ENCODE results near the gene PACS1. TPM values are rescaled to one million over a fixed set of nuclear protein-coding genes. Genes with fewer than 3 reads are reported as not detected.

The PACS1 gene
- total and polyA plus RNA-seq, 8 donors: 50.7 to 57.5 (median 54.9) TPM

- DNase-seq: no peak
- no peaks in the 10 kb centered on the region for H3K27me3 ChIP-seq
- ATAC-seq: no peak
- H3K36me3 ChIP-seq: peaks cover 0 to 50% of the 10 kb centered on the region in 2 donors
- intact Hi-C loops (cut with DNase I): no loop called here
- no peak overlapping the region for H3K27ac ChIP-seq
- no peaks in the 10 kb centered on the region for H3K9me3 ChIP-seq
- no peak overlapping the region for H3K4me3 ChIP-seq
- no peak for TF ChIP-seq CTCF (IDR thresholded peaks at IDR 0.05)
- H3K4me1 ChIP-seq: peaks cover 0 to 3% of the 10 kb centered on the region in 2 donors
These were observed 155.0 kb downstream of the PACS1 start for GRCh38 chr11:66225066-66225465.

GRCh38 chr11:66226101-66226500 lies 156.0 kb downstream of the PACS1 start:
- no peak overlapping the region for H3K4me3 ChIP-seq
- intact Hi-C loops (cut with DNase I): no loop called here
- DNase-seq (no peak), ATAC-seq (no peak)
- H3K27ac ChIP-seq: no peak overlapping the region
- H3K27me3 ChIP-seq: no peaks in the 10 kb centered on the region
- peaks cover 0 to 50% of the 10 kb centered on the region in 2 donors for H3K36me3 ChIP-seq
- peaks cover 0 to 3% of the 10 kb centered on the region in 2 donors for H3K4me1 ChIP-seq
- TF ChIP-seq CTCF (IDR thresholded peaks at IDR 0.05): no peak
- H3K9me3 ChIP-seq: no peaks in the 10 kb centered on the region

- no peak for ATAC-seq
- no peak for DNase-seq
- H3K4me1 ChIP-seq: peaks cover 0 to 3% of the 10 kb centered on the region in 2 donors
- no peaks in the 10 kb centered on the region for H3K27me3 ChIP-seq
- no peak overlapping the region for H3K4me3 ChIP-seq
- TF ChIP-seq CTCF (IDR thresholded peaks at IDR 0.05): no peak
- no peaks in the 10 kb centered on the region for H3K9me3 ChIP-seq
- intact Hi-C loops (cut with DNase I): no loop called here
- H3K27ac ChIP-seq: no peak overlapping the region
- H3K36me3 ChIP-seq: peaks cover 0 to 57% of the 10 kb centered on the region in 2 donors
These were observed 157.6 kb downstream of the PACS1 start for GRCh38 chr11:66227700-66228099.

- peaks cover 0 to 65% of the 10 kb centered on the region in 2 donors for H3K36me3 ChIP-seq
These were observed 158.4 kb downstream of the PACS1 start for GRCh38 chr11:66228521-66228920.

GRCh38 chr11:66230156-66230555 lies 160.1 kb downstream of the PACS1 start:
- intact Hi-C loops (cut with DNase I): no loop called here
- Histone ChIP-seq H3K9me3 (no peaks in the 10 kb centered on the region), H3K27me3 (no peaks in the 10 kb centered on the region), H3K27ac (no peak overlapping the region), H3K36me3 (peaks cover 0 to 70% of the 10 kb centered on the region in 2 donors), H3K4me1 (no peaks in the 10 kb centered on the region), H3K4me3 (no peak overlapping the region)
- TF ChIP-seq CTCF (IDR thresholded peaks at IDR 0.05): no peak
- ATAC-seq: no peak
- no peak for DNase-seq

More at GRCh38 chr11:66228521-66228920, 158.4 kb downstream of the PACS1 start:
- ATAC-seq (peak; percentile 90), DNase-seq (peak in 2 of 4 donors; percentile 16 to 77)
- TF ChIP-seq CTCF (IDR thresholded peaks at IDR 0.05): no peak
- intact Hi-C loops (cut with DNase I): no loop called here
- Histone ChIP-seq H3K4me1 (no peaks in the 10 kb centered on the region), H3K27me3 (no peaks in the 10 kb centered on the region), H3K27ac (peak overlapping the region in 1 of 2 donors; percentile 26), H3K9me3 (no peaks in the 10 kb centered on the region), H3K4me3 (no peak overlapping the region)
